Right lung (tissue), 10 donors: ENCODE measurements around the gene FOLH1. TPM values are rescaled to one million over a fixed set of nuclear protein-coding genes. Genes with fewer than 3 reads are reported as not detected.
A peak's percentile ranks its signal among the peaks of the same experiment; 100 is the strongest.
"Not testable (repeated sequence)": the region's sequence is repeated elsewhere in the genome, so short reads cannot be mapped to it uniquely, and the experiment has no call there.

Source experiments
- DNase-seq, 2 donors: peaks; one replicate each; pipeline ENCODE4 v3.0.0-alpha.2; 2013
- long read RNA-seq, 8 donors: transcript quantifications; one replicate each; lab custom pipeline, GENCODE V29; 2026
- polyA plus RNA-seq, 5 donors: library from polyadenylated mRNA; unstranded; fragments of 120-200 nt; gene quantifications; one replicate each; pipeline versions ENCODE4 v1.2.1 to v1.2.3, GENCODE V29; 2013; ENCODE audit warnings: inconsistent platforms in 1 of 5, low replicate concordance in 1 of 5; ENCODE audit not compliant: insufficient read length in 5 of 5, insufficient read depth in 1 of 5

The FOLH1 gene
- polyA plus RNA-seq, result 10 to 100 TPM; 12.4 to 23.8 (median 20.5) TPM
- long read RNA-seq, donor 1, partial matches to known transcripts, result 0 of 3 reads
- long read RNA-seq, donor 1, other reads (novel, unspliced or antisense), result 0 of 3 reads
- long read RNA-seq, donor 2, partial matches to known transcripts, result 0 of 4 reads
- long read RNA-seq, donor 2, other reads (novel, unspliced or antisense), result 0 of 4 reads
- long read RNA-seq, donor 3, transcript FOLH1-201 (19 exons, 2,635 nt), result major isoform, 5 of 6 reads
- long read RNA-seq, donor 3, partial matches to known transcripts, result 0 of 6 reads
- long read RNA-seq, donor 3, other reads (novel, unspliced or antisense), result 0 of 6 reads
- long read RNA-seq, donor 4, result 0 reads
- long read RNA-seq, donor 5, partial matches to known transcripts, result 0 of 4 reads
- long read RNA-seq, donor 5, other reads (novel, unspliced or antisense), result 0 of 4 reads
- long read RNA-seq, donor 6, partial matches to known transcripts, result 0 of 2 reads
- long read RNA-seq, donor 6, other reads (novel, unspliced or antisense), result 0 of 2 reads
- long read RNA-seq, donor 7, partial matches to known transcripts, result 0 of 3 reads
- long read RNA-seq, donor 7, other reads (novel, unspliced or antisense), result 0 of 3 reads
- long read RNA-seq, donor 8, partial matches to known transcripts, result 0 of 1 reads
- long read RNA-seq, donor 8, other reads (novel, unspliced or antisense), result 0 of 1 reads

DNA sequence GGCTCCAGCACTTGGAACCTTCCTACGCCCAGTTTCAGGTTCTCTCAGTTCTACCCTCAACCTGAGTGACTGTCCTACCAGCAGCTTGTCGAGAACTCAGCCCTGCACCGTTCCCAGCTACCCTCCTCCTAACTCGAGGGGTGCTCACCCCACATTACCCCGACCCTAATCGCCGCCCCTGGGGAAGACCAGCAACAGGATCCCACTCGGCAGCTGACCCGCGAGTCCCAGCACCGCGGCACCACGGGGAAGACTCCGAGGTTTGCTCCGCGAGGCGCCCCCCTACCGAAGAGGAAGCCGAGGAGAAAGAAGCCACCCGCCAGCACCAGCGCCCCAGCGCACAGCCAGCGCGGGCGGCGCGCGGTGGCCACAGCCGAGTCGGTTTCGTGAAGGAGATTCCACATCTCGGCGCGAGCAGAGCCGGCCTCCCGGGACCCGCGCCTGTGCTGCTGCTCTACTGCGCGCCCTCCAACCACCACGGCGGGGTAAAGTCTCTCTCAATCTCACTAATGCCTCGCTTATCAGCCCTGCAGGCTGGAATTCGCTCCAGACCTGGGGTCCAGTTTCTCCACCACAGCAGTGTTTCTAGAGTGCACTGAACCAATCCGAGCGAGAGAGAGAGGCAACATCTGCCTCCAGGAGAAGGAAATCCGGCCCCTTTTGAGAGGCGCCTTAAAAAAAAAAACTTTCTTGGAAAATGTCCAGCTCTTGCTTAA lies at the start of gene FOLH1:
Gene FOLH1 (minus strand): TSS at position 597 of the 716 bp plus-strand sequence. CDS start 193 bp downstream, at position 404.
- DNase-seq, result peak; percentile 82 to 86

DNA sequence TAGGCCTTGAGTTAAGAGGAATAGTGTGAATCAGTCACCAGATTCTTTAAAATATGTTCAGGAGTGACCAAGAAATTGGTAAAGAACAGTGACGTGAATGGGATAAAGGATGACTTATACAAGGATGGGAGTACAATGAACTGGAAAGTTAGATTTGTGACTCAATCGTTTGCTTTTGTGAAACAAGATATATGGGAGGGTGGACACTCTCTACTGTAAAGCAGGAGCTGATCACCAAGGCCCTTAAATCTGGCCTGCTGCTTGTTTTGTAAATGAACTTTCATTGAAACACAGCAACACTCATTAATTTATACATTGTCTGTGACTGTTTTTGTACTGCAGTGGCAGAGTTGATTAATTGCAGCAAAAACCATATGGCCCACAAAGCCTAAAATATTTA lies 46.7 kb upstream of the FOLH1 start:
- not testable (repeated sequence) for DNase-seq

- DNase-seq, result not testable (repeated sequence)
These were observed 42.8 kb upstream of the FOLH1 start for GRCh38 chr11:49251212-49251611.

DNA sequence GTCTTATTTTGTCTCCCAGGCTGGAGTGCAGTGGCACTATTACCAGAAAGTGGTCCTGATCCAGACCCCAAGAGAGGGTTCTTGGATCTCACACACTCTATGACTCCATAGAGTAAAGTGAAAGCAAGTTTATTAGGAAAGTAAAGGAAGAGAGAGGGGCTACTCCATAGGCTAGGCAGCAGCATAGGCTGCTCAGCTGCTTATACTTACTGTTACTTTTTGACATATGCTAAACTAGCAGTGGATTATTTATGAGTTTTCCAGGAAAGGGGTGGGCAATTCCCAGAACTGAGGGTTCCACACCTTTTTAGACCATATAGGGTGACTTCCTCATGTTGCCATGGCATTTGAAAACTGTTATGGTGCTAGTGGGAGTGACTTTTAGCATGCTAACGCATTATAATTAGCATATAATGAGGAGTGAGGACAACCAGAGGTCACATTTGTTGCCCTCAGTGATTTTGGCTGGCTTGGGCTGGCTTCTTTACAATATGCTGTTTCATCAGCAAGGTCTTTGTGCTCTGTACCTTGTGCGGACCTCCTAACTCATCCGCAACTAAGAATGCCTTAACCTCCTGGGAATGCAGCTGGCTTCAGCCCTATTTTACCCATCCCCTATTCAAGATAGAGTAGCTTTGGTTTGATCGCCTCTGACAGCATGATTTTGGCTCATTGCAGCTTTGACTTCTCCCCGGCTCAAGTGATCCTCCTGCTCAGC lies 42.2 kb upstream of the FOLH1 start:
- peak; percentile 26 to 32 for DNase-seq

- DNase-seq, result not testable (repeated sequence)
These were observed 41.0 kb upstream of the FOLH1 start for GRCh38 chr11:49249363-49249762.

GRCh38 chr11:49233685-49234084 lies 25.3 kb upstream of the FOLH1 start:
- DNase-seq, result not testable (repeated sequence)

- DNase-seq, result not testable (repeated sequence)
These were observed 24.6 kb upstream of the FOLH1 start for GRCh38 chr11:49233019-49233418.

DNA sequence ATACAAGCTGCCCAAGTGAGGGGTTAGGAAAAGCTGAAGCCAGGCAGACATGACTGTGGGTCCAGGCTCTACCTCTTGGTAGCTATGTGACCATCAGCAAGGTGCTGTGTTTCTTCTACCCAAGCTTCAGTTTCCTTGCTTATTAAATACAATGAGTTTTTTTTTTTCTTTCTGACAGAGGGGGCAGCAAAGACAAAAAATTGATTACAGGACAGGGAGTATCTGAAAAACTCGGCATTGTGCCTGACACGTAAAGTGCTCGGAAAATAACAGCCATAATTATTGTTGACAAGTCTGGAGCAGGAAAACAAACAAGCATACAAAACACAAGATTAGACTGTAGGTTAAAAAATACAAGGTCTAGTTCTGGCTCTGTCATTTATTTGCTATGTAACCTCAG lies 23.3 kb upstream of the FOLH1 start:
- not testable (repeated sequence) for DNase-seq

DNA sequence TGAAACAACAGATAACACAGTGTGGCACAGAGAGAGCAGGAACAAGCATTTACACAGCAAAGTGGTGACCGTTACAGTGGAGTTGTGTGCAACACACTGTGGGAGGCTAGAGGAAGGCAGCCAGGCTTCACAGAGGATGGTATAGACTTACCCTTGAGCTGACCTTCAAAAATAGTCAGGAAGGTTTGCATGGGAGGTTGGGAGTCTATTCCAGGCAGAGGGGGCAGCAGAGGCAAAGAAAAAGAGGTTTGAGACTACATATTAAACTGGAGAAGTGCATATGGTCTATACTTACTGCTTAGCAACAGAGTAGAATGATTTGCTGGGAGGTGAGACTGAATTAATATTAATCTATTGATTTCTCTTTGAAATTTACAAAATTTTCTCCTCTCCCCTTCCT lies 22.1 kb upstream of the FOLH1 start:
- not testable (repeated sequence) for DNase-seq

GRCh38 chr11:49230001-49230400 lies 21.6 kb upstream of the FOLH1 start:
- DNase-seq, result not testable (repeated sequence)

- not testable (repeated sequence) for DNase-seq
These were observed 20.7 kb upstream of the FOLH1 start for GRCh38 chr11:49229136-49229535.

GRCh38 chr11:49225255-49225785 lies 16.9 kb upstream of the FOLH1 start:
- not testable (repeated sequence) for DNase-seq

DNA sequence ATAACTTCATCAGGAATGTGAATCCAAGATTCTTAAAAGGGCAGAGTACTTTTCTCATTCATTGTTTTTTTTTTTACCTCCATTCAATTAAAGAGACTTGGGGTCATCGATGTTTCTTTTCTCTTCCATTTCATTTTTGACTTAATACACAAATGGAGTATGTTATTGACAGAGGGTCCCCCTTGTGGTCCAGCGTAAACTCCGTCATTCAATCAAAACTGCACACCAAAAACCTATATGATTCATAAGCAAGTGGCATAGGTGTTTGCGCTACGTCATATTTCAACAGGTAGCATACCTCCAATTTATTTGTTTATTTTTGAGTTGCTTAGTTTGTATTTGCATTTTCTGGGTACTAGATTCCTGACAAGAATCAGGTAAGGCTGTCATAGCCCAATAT lies 12.7 kb upstream of the FOLH1 start:
- DNase-seq, result no peak

DNA sequence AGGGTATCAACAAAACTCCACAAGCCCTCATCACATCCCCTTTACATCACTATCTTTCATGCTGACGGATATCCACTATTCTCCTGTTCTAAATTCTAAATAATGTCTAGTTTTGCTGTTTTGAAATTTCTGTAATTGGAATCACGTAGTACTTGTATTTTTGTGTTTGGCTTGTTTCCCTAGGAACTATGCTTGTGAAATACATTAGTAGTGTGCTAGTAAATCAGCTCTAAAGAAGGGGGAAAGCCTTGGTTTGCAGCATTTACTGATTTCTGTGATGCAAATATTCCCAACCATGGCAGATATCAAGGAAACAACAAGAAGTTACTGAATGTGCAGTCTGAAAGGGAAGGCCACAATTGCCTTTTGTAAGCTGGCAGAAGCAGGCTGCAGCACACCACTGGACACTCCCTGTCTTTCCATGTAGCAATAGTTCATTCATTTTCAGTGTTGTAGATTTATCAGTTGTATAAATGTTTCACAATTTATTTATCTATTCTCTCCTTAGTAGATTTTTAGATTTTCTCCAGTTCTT lies 4.7 kb upstream of the FOLH1 start:
- peak; percentile 8 to 11 for DNase-seq

DNA sequence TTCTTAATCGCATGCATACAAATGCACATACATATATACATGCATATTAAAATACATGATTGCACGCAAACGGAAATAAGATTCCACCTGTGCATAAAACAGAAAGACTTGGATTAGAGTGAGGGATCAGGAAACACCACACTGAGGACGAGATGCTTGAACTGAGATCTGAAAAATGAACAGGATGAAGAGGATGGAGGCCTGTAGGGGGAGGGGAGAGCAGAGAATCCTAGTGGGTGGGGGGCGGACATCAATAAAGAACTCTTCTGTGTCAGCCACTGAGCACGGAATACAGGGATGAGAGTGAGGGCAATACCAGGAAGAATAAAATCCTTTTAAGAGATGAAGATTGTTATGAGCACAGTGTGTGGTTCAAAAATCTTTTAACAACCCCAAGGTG lies 1.4 kb downstream of the FOLH1 start:
- not testable (repeated sequence) for DNase-seq

DNA sequence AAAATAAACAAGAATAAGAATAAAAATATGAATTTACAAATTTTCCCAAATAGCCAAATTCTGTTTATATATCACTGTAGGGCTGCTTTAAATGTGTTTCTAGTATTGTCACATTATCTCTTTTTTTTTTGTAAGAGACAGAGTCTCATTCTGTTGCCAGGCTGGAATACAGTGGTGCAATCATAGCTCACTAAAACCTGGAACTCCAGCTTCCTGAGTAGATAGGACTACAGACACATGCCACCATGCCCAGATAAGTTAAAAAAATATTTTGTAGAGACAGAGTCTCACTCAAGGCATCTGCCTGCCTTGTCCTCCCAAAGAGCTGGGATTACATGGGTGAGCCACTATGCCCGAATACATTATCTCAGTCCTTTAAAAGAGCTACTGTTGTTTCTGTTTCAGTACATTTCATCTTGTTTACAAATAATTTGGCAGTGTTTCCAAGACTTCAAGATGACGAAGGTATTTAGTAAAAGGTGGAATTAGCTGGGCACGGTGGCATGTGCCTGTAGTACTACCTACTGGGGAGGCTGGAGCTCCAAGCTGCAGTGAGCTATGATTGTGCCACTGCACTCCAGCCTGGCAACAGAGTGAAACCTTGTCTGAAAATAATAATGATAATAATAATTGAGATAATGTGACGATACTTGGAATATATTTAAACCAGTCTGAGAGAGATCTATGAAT lies 6.0 kb downstream of the FOLH1 start:
- no peak for DNase-seq

- DNase-seq, result not testable (repeated sequence)
These were observed 11.6 kb downstream of the FOLH1 start for GRCh38 chr11:49196775-49197174.

DNA sequence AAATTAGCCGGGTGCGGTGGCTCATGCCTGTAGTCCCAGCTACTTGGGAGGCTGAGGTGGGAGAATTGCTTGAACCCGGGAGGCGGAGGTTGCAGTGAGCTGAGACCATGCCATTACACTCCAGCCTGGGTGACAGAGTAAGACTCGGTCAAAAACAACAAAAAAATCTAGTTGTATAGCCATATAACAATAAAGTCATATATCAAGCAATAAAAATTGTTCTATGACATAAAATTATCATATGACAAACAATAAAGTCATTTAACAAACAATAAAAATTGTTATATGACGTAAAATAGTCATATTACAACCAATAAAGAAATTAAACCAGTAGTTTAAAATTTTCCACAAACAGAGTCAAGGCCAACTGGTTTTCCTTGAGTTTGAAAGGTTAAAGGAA lies 12.4 kb downstream of the FOLH1 start:
- DNase-seq, result not testable (repeated sequence)

DNA sequence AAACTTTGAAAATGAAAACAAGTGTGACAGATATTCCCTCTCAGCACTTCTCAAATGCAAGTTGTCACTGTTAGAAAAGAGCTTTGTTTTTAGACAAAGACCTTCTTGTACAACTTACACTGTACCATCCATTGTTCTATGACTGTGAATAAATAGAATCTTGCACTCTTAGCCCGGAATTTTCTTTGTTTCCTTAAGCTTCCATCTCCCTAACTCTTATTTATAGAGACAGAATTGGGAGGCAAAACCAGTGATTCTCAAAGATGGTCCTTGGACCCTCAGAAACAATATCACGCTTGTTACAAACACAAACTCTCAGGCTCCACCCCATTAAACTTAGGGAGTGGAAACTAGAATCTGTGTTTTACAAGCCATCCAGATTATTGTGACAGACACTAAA lies 18.1 kb downstream of the FOLH1 start:
- DNase-seq, result not testable (repeated sequence)

GRCh38 chr11:49186225-49186624 lies 22.2 kb downstream of the FOLH1 start:
- not testable (repeated sequence) for DNase-seq
